GM19395 (cell line): ENCODE measurements around the gene AGTPBP1.

Experiments
- ATAC-seq: cut with Tn5 transposase; IDR thresholded peaks from one replicate; pipeline ENCODE4 v1.9.1; 2021; ENCODE audit warnings: mild to moderate bottlenecking, moderate library complexity; ENCODE audit not compliant: unreplicated experiment

Gene AGTPBP1

DNA sequence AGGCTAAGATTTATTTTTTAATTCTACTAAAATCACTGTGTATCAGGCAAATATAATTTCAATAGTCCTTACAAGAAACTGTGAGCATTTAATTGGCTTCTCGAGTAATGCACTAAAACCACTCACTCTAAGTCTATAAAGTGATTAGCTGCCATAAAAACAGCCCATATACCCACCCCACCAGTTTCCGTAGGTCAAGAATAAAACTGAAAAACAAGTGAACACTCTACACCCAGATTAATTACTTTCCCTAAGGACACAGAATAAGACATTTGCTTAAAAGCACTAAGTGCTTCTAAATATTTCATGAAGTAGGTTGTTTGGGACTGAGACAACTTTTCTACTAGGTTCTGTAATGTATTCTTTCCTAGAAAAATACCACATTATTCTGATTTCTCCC, 194.2 kb downstream of the AGTPBP1 start:
- no peak for ATAC-seq

DNA sequence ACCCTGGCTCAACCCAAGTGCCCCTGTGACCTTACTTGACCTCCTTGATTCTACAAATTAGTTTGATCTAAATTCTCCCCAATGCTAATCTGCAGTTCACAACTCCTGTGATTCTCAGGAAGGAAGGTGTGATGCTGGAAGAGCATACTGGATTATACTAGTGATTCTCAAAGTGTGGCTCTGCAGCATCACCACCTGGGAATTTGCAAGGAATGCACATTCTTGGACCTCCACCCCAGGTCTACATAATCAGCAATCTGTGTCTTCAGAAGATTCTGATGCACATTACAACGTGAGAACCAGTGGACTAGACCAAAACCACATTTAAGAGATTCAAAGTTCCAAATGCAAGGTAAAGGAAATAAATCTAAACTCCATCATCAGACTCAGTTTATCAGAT, 198.6 kb downstream of the AGTPBP1 start:
- no peak for ATAC-seq

DNA sequence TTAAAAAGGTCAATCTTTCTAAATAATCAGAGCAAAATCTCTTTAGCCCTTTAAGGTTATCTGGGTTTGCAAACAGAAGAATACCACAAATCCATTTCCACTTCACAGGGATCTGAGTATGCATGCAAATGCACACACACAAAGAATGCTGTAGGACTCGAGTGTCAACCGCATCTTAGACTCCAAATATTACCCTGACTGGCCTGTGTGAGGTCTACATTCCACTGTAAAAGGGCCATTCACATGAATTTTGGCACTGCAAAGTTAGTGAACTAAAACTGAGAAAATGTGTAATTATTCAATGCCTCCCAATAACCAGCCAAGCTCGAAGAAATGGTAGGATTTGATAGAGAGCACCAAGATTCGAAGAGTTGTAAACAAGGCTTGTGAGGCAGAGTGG, 199.9 kb downstream of the AGTPBP1 start:
- ATAC-seq = no peak

DNA sequence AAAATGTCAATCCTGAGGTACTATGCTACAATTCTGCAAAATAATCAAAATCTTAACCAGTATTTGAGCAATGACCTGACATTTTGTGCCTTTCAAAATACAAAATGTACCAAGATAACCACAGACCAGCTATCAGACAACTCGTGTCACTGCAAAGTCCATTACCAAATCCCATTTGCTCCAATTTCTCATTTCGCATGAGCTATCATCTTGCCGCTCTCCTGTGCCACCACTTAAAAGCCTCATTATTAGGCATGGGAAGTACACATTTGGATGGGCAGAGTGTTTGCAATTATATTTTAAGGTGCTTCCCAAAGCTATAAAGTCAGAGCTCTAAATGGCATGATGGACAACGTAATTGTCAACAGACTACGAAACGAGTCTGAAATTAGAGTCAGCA, 205.2 kb downstream of the AGTPBP1 start:
- ATAC-seq = no peak

DNA sequence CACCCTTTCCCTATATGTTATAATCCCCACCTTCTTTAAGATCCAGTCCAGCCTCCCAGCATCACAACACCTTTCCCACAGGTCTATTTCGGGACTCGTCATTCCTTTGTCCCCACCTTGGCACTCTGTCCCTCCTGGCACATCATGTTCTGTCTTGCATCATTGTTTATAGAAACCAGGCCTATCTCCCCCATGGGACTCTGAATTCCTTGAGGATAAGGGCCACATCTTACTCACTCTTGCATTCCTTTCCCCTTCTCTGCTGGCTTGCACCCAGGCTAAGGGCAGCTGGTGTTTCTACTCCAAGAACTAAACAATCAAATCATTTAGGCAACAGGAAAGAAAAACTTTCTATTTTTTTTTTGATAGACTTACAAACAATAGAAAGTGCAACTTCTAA, 205.7 kb downstream of the AGTPBP1 start:
- ATAC-seq = no peak

DNA sequence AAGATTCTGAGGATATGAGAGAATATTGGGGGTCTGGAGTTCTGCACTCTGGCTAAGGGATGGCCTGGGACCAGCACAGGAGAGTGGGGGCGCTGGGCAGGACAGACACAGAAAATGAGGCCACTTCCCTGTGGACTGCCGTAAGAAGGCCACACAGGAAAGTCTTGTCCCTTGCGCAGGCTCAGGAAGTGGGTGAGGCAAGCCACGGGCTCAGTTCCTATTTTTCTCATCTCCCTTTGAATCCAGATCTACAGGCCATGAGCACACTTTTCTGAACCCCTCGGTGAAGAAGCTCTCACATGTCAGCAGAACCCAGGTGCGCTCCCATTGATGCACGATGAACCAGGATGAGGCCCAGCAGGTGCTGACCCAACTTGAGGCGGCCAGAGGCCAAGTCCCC, 207.4 kb downstream of the AGTPBP1 start:
- ATAC-seq = no peak

DNA sequence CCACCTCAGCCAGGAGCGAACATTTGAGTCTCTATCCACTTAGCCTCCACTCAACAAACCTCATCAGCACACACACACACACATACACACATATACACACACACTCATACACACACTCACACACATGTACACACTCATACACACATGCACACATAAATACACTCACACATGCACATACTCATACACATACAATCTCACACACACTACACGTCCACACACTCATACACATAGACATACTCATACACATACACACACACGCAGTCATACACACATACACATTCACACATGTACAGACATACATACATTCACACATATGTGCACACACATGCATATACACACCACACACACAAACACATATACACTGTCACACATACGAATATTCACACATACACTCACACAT, 208.2 kb downstream of the AGTPBP1 start:
- ATAC-seq = no peak

DNA sequence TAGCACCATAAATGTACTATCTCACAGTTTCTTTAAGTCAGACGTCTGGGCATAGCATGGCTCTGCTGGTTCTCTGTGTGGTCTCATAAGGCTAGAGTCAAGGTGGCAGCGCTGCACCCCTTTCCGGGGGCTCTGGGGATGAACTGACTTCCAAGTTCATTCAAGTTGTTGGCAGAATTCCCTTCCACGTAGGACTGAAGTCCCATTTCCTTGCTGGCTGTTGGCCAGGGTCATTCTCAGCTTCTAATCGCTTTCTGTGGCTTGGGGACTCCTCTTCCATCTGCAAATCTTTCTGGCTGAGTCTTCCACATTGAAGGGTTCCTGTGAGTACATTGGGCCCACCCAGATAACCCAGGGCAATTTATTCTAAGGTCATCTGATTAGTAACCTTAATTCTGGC, 211.0 kb downstream of the AGTPBP1 start:
- no peak for ATAC-seq

DNA sequence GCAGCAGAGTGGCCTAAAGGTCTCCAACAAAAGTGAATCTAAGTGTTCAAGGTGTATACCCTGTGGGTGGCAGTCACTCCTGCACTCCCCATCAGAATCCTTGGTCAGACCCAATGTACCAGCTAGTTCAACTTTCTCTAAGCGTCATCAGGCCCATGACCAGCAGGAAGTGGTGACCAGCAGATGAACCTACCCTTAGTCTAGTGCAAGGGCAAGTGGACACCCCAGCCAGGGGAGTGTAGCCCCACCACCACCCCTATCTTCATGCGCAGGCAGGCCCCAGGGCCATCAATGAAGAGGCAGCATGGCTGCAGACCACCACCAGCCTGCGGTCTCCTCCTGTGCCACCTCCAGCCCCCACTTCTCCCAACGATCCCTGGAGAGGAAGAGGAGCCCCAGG, 213.1 kb downstream of the AGTPBP1 start:
- no peak for ATAC-seq

DNA sequence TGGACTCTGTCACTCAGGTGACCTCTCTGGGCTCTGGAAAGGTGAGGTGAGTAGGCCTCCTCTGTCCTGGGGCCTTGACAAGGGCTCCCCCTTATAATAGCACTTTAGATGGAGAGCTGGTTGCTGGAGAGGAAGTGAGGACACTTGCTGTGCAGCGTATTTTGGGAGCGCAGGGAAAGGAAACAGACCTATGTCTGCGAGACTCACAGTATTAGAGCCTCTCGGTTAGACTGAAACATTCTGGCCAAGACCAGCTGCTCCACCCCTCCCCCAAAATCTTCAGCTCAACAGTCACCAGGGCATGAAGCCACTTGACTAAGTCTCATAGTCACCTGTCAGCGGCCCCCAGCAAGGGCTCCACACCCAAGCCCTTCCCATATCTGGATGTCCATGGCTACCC, 213.6 kb downstream of the AGTPBP1 start:
- no peak for ATAC-seq

DNA sequence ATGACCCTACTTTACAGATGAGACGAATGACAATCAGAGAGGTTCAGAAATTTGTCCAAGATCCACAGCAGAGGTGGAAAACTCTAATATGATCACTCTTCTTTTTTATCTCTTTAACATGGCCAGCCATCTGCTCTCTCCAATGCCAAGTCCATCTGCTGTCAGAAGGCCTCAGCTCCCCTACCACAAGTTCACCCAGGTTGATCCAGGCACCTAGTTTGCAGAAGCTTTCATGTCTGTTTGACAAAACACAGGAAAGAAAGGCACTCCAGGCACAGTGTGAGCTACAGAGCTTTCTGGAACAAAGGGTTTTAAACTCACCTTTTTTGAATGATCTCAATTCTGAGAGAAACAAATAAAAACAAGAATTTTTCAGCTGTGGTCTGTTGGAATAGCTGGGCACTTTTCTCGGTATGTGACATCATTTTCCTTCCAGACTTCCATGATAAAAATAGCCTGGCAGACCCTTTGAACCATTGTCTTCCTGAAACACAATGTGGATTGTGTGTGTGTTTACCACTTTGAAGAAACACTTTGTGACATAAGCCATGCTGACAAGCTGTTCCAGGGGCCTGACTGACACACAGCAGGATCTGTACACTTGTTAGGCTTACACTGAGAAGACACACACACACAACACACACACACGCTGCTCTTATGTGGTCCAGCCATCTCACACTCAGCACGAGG, 214.3 kb downstream of the AGTPBP1 start:
- no peak for ATAC-seq

DNA sequence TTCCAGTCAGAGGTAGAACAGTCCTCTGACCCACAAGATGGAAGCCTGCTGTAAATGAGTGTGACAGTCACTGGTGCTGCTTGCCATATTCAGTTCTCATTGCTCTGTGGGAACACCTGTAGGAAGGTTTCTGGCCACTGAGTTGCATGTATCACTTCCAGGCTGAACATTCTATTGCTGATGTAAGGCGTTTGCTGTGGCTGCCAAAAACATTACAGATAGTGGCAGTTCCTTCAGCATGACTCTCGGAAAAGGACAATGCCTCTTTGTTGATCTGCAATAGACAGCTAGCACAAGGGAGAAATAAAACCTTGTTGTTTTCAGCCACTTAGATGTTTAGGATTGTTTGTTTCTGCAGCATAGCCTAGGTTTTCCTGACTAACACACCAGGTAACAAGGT, 217.2 kb downstream of the AGTPBP1 start:
- ATAC-seq = no peak

DNA sequence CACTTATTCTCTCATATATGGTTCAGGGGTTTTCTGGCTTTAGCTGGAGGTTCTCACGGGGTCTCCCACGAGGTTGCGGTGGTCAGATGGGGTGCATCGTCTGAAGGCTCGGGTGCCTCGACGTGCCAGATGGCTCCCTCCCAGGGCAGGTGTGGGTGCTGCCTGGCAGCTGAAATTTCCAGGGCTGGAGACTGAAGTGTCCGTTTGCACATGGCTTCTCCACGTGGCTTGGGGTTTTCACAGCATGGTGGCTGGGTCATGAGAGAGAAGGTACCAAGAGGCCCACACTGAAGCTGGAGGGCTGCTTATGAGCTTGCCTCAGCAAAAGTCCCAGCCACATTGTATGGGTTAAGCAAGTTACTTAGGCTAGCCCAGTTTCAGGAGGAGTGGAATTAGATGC, 218.6 kb downstream of the AGTPBP1 start:
- no peak for ATAC-seq

DNA sequence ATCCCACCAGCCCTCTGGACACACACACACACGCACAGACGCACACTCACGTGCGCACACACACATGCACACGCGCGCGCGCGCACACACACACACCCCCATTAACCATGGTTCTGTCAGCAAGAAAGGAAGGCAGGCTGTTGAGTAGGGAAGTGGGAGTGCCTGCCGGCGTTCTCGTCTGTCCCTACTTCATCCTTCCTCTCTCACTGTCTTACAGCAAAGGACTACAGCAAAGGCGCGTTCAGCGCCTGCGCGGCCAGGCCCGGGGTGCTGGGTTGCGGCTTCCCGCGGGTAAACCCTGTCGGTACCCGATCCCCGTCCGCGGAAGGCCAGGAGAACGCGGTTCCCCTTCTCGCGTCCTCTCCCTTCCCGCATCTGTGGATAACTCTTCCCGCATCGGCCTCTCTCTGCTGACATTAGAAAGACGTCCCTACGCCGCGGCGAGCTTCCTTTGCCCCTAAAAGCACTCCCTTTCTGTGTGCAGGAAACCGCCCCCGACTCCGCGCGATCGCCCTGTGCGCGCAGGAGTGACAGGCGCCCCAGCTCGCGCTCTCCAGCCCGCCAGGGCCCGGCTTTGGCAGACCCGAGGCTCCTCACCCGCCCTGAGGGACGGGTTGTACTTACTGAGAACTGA, 219.2 kb downstream of the AGTPBP1 start:
- ATAC-seq = peak; percentile 63

DNA sequence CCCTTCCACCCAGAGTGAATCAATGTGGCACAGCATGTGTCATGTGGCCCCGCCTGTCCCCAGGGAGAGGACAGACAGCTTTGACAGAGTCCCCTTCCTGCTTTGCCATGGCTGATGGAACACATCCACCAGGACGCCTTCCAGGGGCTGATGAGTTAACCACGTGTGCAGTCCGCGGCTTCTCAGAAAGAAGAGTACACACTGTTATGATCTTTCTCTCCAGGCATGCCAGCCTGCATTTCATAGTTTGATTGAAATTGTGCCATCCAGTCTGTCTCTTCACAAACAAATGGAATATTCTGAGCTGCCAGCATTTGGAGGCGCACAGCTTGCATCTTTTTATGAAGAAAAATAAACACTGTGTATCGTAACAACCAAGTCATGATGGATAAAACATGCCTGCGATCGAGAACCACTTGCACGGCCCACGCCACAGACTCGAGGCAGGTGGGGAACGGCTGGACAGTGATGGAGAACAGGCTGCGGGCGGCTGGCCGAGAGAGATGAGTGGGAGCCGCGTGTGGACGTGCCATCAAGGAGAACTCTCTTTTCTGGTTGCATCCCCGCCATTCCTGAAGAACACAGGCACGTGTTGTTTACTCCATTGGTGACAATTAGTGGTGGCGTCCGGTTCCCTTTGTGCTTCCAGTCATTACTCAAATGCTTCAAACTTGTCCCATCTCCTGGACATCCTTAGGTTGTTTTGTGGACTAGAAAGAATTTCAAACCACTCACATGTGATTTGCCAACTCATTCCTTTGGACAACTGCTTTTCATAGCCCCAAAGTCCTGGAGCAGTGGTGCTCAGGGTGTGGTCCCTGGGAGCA, 220.2 kb downstream of the AGTPBP1 start:
- ATAC-seq = no peak

DNA sequence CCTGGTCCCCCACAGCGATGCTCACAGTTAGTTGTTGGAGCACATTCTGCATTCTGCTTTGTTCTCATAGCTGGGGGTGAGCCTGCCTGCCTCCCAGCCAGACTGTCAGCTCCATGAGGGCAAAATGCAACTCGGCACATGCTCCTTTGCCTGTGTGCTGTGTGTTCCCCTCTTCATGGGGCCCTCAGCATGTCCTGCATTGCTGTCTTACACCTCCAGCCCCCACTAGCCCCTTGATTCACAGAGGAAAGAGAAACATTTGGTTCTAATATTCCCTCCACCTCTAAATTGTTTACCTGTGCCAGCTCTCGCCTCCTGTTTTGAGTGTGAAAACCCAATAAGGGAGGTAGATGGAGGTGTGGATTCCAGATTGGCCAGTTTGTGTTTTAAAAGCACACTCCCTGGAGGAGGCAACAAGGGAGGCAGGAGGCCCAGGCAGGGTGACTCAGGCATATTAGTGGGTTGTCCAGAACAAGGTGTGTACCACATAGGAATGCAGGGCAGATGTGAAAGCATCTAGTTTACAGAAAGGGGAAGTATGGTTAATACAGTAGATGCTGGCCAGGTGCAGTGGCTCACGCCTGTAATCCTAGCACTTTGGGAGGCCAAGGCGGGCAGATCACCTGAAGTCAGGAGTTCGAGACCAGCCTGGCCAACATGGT, 224.6 kb downstream of the AGTPBP1 start:
- ATAC-seq = no peak

DNA sequence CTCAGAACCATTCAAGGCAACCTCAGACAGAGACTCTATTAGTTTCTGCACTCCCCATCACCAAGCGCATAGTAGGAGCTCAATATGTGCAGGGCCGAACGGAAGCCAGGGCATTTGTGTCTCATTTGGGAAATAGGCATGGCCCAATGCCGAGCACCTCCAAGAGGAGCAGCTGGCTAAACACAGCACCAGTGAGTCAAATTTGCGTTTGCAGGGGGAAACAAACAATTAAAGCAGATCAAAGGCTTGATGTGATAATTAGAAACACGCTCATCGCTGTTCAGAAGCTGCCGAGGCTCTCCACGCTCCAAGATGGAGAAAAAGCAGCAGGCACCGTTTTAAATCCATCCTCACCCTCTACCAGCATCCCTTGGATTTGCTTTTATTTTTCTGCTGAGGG, 225.3 kb downstream of the AGTPBP1 start:
- ATAC-seq = no peak

DNA sequence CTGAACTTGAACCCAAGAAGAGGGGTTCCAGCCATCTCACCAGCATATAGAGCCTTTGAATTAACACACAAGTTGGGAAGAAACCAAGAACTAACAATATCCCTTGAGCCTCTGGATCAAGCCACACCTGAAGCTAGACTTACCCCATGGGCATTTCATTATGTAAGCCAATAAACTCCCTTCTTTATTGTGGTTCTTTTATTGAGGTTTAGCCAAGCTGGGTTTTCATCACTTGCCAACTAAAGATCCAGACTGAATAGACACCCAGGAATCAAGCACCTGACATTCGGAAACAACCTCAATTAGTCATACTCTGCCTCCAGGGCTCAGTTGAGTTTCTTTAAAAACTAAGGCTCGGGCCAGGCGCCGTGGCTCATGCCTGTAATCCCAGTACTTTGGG, 226.7 kb downstream of the AGTPBP1 start:
- ATAC-seq = no peak

DNA sequence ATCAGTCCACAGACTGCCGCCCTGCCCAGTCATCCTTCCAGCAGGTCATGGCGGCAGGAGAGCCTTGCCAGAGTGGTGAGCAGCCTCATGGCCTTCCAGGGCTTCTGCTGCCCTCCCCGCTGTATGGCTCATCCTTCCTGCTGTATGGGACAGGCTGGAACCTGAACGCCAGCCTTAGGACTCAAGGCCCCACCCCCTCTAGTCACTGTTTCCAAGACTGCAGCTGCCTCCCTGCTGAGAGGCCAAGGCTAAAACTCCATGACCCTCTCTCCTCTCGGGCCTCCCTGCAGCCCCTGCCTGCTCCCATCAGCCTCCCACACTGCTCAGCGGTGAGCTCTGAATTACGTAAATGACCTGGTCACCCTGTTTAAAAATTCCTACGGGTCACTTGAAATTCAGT, 227.5 kb downstream of the AGTPBP1 start:
- ATAC-seq = no peak

DNA sequence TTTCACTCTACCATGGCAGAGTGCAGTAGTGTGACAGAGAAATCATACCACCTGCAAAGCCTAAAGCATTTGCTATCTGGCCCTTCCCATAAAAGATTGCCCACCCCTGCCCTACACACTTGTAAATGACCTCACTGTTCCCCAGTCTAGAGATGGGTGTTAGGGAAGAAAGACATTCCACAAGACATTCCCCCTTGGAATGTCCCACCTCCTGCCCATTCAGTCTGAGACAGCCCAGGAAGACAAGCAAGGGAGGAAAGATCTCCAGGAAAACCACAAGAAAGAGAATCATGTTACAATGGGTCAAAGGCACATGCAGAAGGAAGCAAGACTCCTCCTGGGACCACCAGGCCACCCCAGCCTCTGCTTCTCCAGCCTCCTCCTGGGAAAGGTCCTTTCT, 230.0 kb downstream of the AGTPBP1 start:
- no peak for ATAC-seq

DNA sequence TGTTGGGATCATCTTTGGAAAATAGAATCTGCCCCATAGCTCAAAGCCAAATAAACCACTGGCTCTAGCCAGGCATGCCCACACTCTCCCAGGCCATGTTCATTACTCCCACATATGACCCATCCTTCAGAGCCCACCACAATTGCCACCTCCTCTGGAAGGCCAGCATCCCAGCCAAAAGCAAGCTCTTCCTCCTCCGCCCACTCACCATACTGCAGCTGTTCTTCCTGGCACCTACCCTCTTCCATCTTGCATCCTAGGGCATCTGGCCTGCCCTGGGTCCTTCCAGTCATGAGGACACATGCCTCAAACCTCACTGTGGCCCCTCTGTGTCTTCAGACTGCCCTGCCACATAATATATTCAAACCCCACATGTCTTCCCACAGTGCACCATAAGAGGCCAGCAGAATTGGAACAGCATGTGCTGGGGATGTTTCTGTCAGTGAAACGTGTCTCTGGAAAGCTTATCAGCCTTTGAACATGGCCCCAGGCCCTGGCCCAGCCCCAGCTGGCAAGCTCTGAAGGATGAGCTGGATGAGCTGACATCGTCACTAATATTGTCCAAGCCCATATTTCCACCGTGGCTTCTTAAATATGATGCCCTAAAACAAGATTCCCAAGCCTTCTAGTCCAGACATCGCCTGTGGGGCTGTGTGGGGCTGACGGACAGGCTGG, 230.8 kb downstream of the AGTPBP1 start:
- ATAC-seq = no peak
